H1 (cell line): ENCODE results near the gene LSG1. TPM values are rescaled to one million over a fixed set of nuclear protein-coding genes. Genes with fewer than 3 reads are reported as not detected.

ENCODE experiments used
- CTCF ChIA-PET: fragments of 300-600 bp; sonication (Branson Sonifier 250); formaldehyde crosslinking; loops from one replicate; lab custom pipeline; 2021; ENCODE audit not compliant: partially characterized antibody; lab: Charles Lee
- POLR2A ChIA-PET: fragments of 300-600 bp; sonication (Branson Sonifier 250); formaldehyde crosslinking; loops from one replicate; lab custom pipeline; 2021; ENCODE audit warnings: inconsistent platforms; ENCODE audit not compliant: partially characterized antibody; lab: Charles Lee
- DNase-seq, 2 experiments: peaks; one replicate each; pipeline versions ENCODE4 v3.0.0 to v3.0.0-alpha.2; 2010 to 2022; ENCODE audit warnings: low spot score in 2 of 2, low read depth in 1 of 2, mixed read lengths in 1 of 2
- FAIRE-seq: peaks from 2 replicates; lab custom pipeline; 2011; peaks lifted over from hg19 to GRCh38; lab: Jason Lieb, UNC
- H2AFZ ChIP-seq: 2 replicates; pipeline ENCODE4 v1.8.1; 2012; ENCODE audit warnings: low read length, inconsistent platforms
- H2AK5ac ChIP-seq: 2 replicates; pipeline ENCODE4 v1.6.1; 2013; ENCODE audit warnings: low read depth, low read length
- H2BK120ac ChIP-seq: replicated peaks from 2 replicates; pipeline ENCODE3; 2013; ENCODE audit warnings: low read depth, low read length, inconsistent platforms
- H2BK12ac ChIP-seq: 2 replicates; pipeline ENCODE4 v1.6.1; 2013; ENCODE audit warnings: low read depth, low read length
- H2BK15ac ChIP-seq: 2 replicates; pipeline ENCODE4 v1.6.1; 2013; ENCODE audit warnings: low read length
- H2BK20ac ChIP-seq: 2 replicates; pipeline ENCODE4 v1.6.1; 2013; ENCODE audit warnings: low read length
- H2BK5ac ChIP-seq: 2 replicates; pipeline ENCODE4 v1.6.1; 2013; ENCODE audit warnings: low read depth, low read length
- H3K14ac ChIP-seq: 2 replicates; pipeline ENCODE4 v1.6.1; 2013; ENCODE audit warnings: inconsistent platforms; ENCODE audit not compliant: insufficient read length
- H3K18ac ChIP-seq: 2 replicates; pipeline ENCODE4 v1.6.1; 2013; ENCODE audit warnings: low read length; ENCODE audit errors: extremely low read depth
- H3K23ac ChIP-seq: 2 replicates; pipeline ENCODE4 v1.6.1; 2013; ENCODE audit warnings: inconsistent platforms; ENCODE audit not compliant: insufficient read length
- H3K23me2 ChIP-seq: 2 replicates; pipeline ENCODE4 v1.6.1; 2013; ENCODE audit warnings: low read depth, low read length
- H3K27ac ChIP-seq: 2 replicates; pipeline ENCODE4 v1.6.1; 2011; ENCODE audit warnings: low read depth, low read length, inconsistent platforms
- H3K27me3 ChIP-seq, 4 experiments: replicated peaks in 1 of 4; 1 replicate in 1 of 4; 2 replicates in 3 of 4; pipeline versions ENCODE4 v1.6.1 to v1.8.1; 2011 to 2013; ENCODE audit warnings: low read length in 3 of 4, mild to moderate bottlenecking in 3 of 4, inconsistent platforms in 2 of 4, mixed read lengths in 2 of 4, moderate library complexity in 1 of 4; ENCODE audit not compliant: control insufficient read depth in 3 of 4, insufficient read depth in 3 of 4; ENCODE audit errors: extremely low read depth in 1 of 4
- H3K36me3 ChIP-seq, 4 experiments: 2 replicates each; pipeline versions ENCODE4 v1.6.1 to v1.8.1; 2011 to 2013; ENCODE audit warnings: mild to moderate bottlenecking in 4 of 4, low read length in 3 of 4, moderate library complexity in 2 of 4, control low read depth in 1 of 4, inconsistent platforms in 1 of 4; ENCODE audit not compliant: insufficient read depth in 4 of 4, control insufficient read depth in 2 of 4
- H3K4ac ChIP-seq: replicated peaks from 2 replicates; pipeline ENCODE3; 2013; ENCODE audit warnings: low read length, low read depth, mixed read lengths, inconsistent platforms; ENCODE audit not compliant: insufficient read length
- H3K4me1 ChIP-seq, 4 experiments: replicated peaks in 1 of 4; 1 replicate in 1 of 4; 2 replicates in 3 of 4; pipeline versions ENCODE4 v1.6.1 to v1.8.1; 2011 to 2013; ENCODE audit warnings: low read length in 3 of 4, inconsistent platforms in 2 of 4, mixed read lengths in 1 of 4; ENCODE audit not compliant: insufficient read depth in 4 of 4, control insufficient read depth in 3 of 4
- H3K4me2 ChIP-seq, 2 experiments: 2 replicates each; pipeline versions ENCODE4 v1.6.1 to v1.8.1; 2011 to 2013; ENCODE audit warnings: low read depth in 2 of 2, low read length in 2 of 2, control low read depth in 1 of 2, inconsistent platforms in 1 of 2, mild to moderate bottlenecking in 1 of 2; ENCODE audit not compliant: insufficient read depth in 1 of 2
- H3K4me3 ChIP-seq, 4 experiments: fragments of 200-600, 300-600 bp in 1 of 4; sonication (generic), shearing (Covaris generic), sonication (Bioruptor Twin) in 1 of 4; 2 replicates each; pipeline versions ENCODE4 v1.5.1 to v1.8.1; 2011 to 2016; ENCODE audit warnings: low read length in 4 of 4, low read depth in 3 of 4, control low read depth in 2 of 4, inconsistent platforms in 2 of 4, mild to moderate bottlenecking in 2 of 4, mixed read lengths in 1 of 4, moderate library complexity in 1 of 4; ENCODE audit not compliant: insufficient read depth in 2 of 4; ENCODE audit errors: extremely low read depth in 1 of 4
- H3K56ac ChIP-seq: replicated peaks from 2 replicates; pipeline ENCODE3; 2013; ENCODE audit warnings: low read depth, mild to moderate bottlenecking, mixed read lengths, low read length, inconsistent platforms; ENCODE audit not compliant: insufficient read length
- H3K79me1 ChIP-seq: 2 replicates; pipeline ENCODE4 v1.6.1; 2013; ENCODE audit warnings: low read depth, low read length, control low read depth
- H3K79me2 ChIP-seq, 2 experiments: 2 replicates each; pipeline versions ENCODE4 v1.6.1 to v1.8.1; 2012 to 2013; ENCODE audit warnings: low read length in 2 of 2, mild to moderate bottlenecking in 2 of 2, inconsistent platforms in 1 of 2; ENCODE audit not compliant: insufficient read depth in 2 of 2, control insufficient read depth in 1 of 2
- H3K9ac ChIP-seq, 4 experiments: replicated peaks in 1 of 4; 1 replicate in 1 of 4; 2 replicates in 3 of 4; pipeline versions ENCODE4 v1.6.1 to v1.8.1; 2011 to 2013; ENCODE audit warnings: low read depth in 3 of 4, low read length in 3 of 4, control low read depth in 2 of 4, mild to moderate bottlenecking in 2 of 4, moderate library complexity in 2 of 4, inconsistent platforms in 1 of 4; ENCODE audit errors: extremely low read depth in 1 of 4
- H3K9me3 ChIP-seq, 2 experiments: 2 replicates each; pipeline versions ENCODE4 v1.6.1 to v1.8.1; 2012 to 2013; ENCODE audit warnings: mild to moderate bottlenecking in 2 of 2, moderate library complexity in 2 of 2, control low read depth in 1 of 2, inconsistent platforms in 1 of 2, low read depth in 1 of 2, low read length in 1 of 2, mixed read lengths in 1 of 2; ENCODE audit not compliant: insufficient read depth in 2 of 2
- H4K20me1 ChIP-seq, 2 experiments: replicated peaks in 1 of 2; 2 replicates each; pipeline versions ENCODE3 to v1.8.1; 2011 to 2013; ENCODE audit warnings: inconsistent platforms in 2 of 2, low read length in 2 of 2, mild to moderate bottlenecking in 1 of 2; ENCODE audit not compliant: insufficient read depth in 2 of 2, control insufficient read depth in 1 of 2
- H4K5ac ChIP-seq: 2 replicates; pipeline ENCODE4 v1.6.1; 2013; ENCODE audit warnings: low read length, low read depth, mixed read lengths, inconsistent platforms; ENCODE audit not compliant: insufficient read length
- H4K8ac ChIP-seq: 2 replicates; pipeline ENCODE4 v1.8.0; 2013; ENCODE audit warnings: mild to moderate bottlenecking, moderate library complexity, low read length, inconsistent platforms; ENCODE audit not compliant: insufficient read depth; ENCODE audit errors: extremely low read depth
- H4K91ac ChIP-seq: replicated peaks from 2 replicates; pipeline ENCODE3; 2013; ENCODE audit warnings: low read length, mixed read lengths, inconsistent platforms; ENCODE audit not compliant: insufficient read length
- KDM5A ChIP-seq: fragments of 200-600 bp; IDR thresholded peaks from 2 replicates; pipeline ENCODE4 v1.7.1; 2012; ENCODE audit warnings: mild to moderate bottlenecking, low read length, inconsistent platforms, mixed read lengths
- SAP30 ChIP-seq: fragments of 300-600 bp; sonication (generic); IDR thresholded peaks from 2 replicates; pipeline ENCODE4 v1.7.1; 2012; ENCODE audit warnings: low read length, moderate library complexity, mild to moderate bottlenecking, inconsistent platforms; ENCODE audit not compliant: insufficient read depth, insufficient replicate concordance
- SIRT6 ChIP-seq: IDR thresholded peaks from one replicate; pipeline ENCODE4 v1.7.1; 2012; ENCODE audit warnings: low read length, inconsistent platforms
- TEAD4 ChIP-seq: IDR thresholded peaks from 2 replicates; pipeline ENCODE4 v1.6.1; 2012; ENCODE audit warnings: low read depth, low read length, inconsistent platforms, mixed read lengths
- WGBS, 2 experiments: shearing (Covaris generic) in 1 of 2; methylation state at CpG; one replicate each; pipeline versions ENCODE4 v1.1.6 to v1.1.7; 2013 to 2015; ENCODE audit warnings: low lambda C conversion rate in 2 of 2, mixed read lengths in 2 of 2, inconsistent platforms in 1 of 2, low coverage in 1 of 2, missing lambda C conversion rate in 1 of 2; ENCODE audit not compliant: insufficient replicate concordance in 2 of 2, insufficient coverage in 1 of 2, insufficient read length in 1 of 2; ENCODE audit errors: extremely low coverage in 1 of 2, missing lambda C conversion rate in 1 of 2; 5-methylcytosine and 5-hydroxymethylcytosine counted together
- polyA plus RNA-seq, 7 experiments: library from polyadenylated mRNA; depleted of rRNA in 3 of 7; stranded (reverse) in 5 of 7; unstranded in 2 of 7; fragments of >200 nt in 5 of 7; fragments of 200-250 nt in 2 of 7; gene quantifications; 1 replicate in 5 of 7; 2 replicates in 1 of 7; 4 replicates in 1 of 7; pipeline versions ENCODE4 v1.2.1 to v1.2.3, GENCODE V29; 2011 to 2013; ENCODE audit warnings: missing spikeins in 2 of 7, mixed read lengths in 2 of 7
- total RNA-seq: library from RNA; stranded (reverse); fragmentation: NEBNext Ultra II Directional; extraction: Animal tissue kit (Norgen Biotek cat#: 25700); gene quantifications from 2 replicates; pipeline ENCODE4 v1.2.1, GENCODE V29; 2021

LSG1 gene
- total and polyA plus RNA-seq, 2 of the 8 experiments (the other 6 are each of a cell fraction or from before 2014, with no cell fraction given), result 23.7 to 47.6 TPM

- Histone ChIP-seq H2AFZ (no peak overlapping the region), H2BK12ac (no peak overlapping the region), H4K20me1 (peaks cover 2% of the 10 kb centered on the region in 2 experiments), H3K4me2 (no peak overlapping the region), H3K36me3 (no peaks in the 10 kb centered on the region), H4K91ac (no peak overlapping the region), H4K8ac (no peak overlapping the region), H3K27me3 (no peaks in the 10 kb centered on the region)
- TF ChIP-seq SIRT6, result no peak
- TF ChIP-seq SAP30, result no peak
- TF ChIP-seq KDM5A, result no peak
- TF ChIP-seq TEAD4, result no peak
- TF ChIP-seq, all 59 proteins: peak for 0
- Histone ChIP-seq H3K79me1 (no peaks in the 10 kb centered on the region), H3K18ac (no peak overlapping the region), H3K9me3 (no peaks in the 10 kb centered on the region; a peak in 1 of 4 replicates), H3K4me3 (no peak overlapping the region), H3K14ac (no peak overlapping the region), H2BK20ac (no peak overlapping the region), H4K5ac (no peak overlapping the region), H3K23ac (no peak overlapping the region), H2BK15ac (no peak overlapping the region), H3K56ac (no peak overlapping the region), H3K9ac (no peak overlapping the region), H3K27ac (no peak overlapping the region), H3K4ac (no peak overlapping the region), H3K79me2 (no peaks in the 10 kb centered on the region), H2BK5ac (no peak overlapping the region), H2AK5ac (no peak overlapping the region), H3K4me1 (no peaks in the 10 kb centered on the region; a peak in 1 of 7 replicates), H2BK120ac (no peak overlapping the region), H3K23me2 (no peaks in the 10 kb centered on the region)
- POLR2A ChIA-PET, result no interaction called here
- CTCF ChIA-PET, result interaction anchor here (1.0 to 1.9 kb wide), 2 partner anchors 8 to 14 kb away, joined by 3 to 8 read pairs; no protein-coding TSS in a partner anchor
- DNase-seq, result no peak
- WGBS, 2 experiments, result 88% methylated on average over 9 of the region's 9 CpGs; no CpG with 5 or more reads in 1 of the 2 experiments
- no peak for FAIRE-seq
Observed at GRCh38 chr3:194608981-194609380, 63.0 kb downstream of the LSG1 start.
